Measurements from ENCODE around the gene CPPED1.

DNA sequence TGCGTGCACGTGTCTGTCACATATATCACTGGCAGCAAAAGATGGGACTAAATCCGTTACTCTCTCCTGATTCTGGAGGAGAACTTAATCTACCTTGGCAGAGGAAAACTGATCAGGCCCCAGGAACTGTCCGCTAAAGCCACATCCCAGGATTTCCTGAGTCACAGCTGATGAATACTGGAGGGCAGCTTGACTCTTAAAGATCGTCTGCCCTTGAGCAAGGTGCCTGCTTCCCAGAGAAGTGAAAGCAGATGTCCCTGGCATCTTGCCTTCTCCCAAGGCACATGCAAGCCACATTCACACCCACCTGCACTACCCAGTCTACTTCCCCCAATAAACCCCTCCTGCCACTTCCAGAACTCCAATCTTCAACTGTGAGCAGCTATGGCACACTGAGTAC is 99.8 kb downstream of the CPPED1 start:
- TF ChIP-seq CTCF (IDR thresholded peaks at IDR 0.05) (no peak), POLR2AphosphoS5 (IDR thresholded peaks at IDR 0.05) (no peak)

Measured in sigmoid colon (tissue), 4 donors.